Measurements from ENCODE around the gene PTCH2. TPM values are rescaled to one million over a fixed set of nuclear protein-coding genes. Genes with fewer than 3 reads are reported as not detected.

Gene PTCH2
- total RNA-seq = not detected in 2 replicates

GRCh38 chr1:44842862-44843655 lies at the start of gene PTCH2:
Gene PTCH2, minus strand, starts transcription at chr1:44843253. Its CDS starts 321 bp downstream, at chr1:44842932.

GRCh38 chr1:44808063-44808937 lies 34.8 kb downstream of the PTCH2 start, which contains the start of gene BTBD19:
Gene BTBD19, plus strand, starts transcription at chr1:44808523. Its CDS starts 298 bp downstream, at chr1:44808821.

GRCh38 chr1:44806704-44807363 lies 36.2 kb downstream of the PTCH2 start, which contains the start of gene DYNLT4:
Gene DYNLT4, minus strand, starts transcription at chr1:44807351. Its CDS starts 683 bp downstream, at chr1:44806668.

GRCh38 chr1:44799770-44800584 lies 43.1 kb downstream of the PTCH2 start, which contains the start of gene PLK3:
Gene PLK3, plus strand, starts transcription at chr1:44800377. Its CDS starts 87 bp downstream, at chr1:44800464.

GRCh38 chr1:44788120-44788860 lies 54.8 kb downstream of the PTCH2 start, which contains the start of gene BEST4:
Gene BEST4, minus strand, starts transcription at chr1:44788170. Its CDS starts 465 bp downstream, at chr1:44787705.

GRCh38 chr1:44775078-44775929 lies 67.7 kb downstream of the PTCH2 start, which contains the start of gene RPS8:
Gene RPS8, plus strand, starts transcription at chr1:44775540. Its CDS starts 57 bp downstream, at chr1:44775597.

Other genes starting within 250 kb of the PTCH2 start
- 3.7 and 10.2 TPM in 2 replicates for gene TMEM53, start 168.8 kb downstream of the PTCH2 start, total RNA-seq
- gene ARMH1, start 168.5 kb downstream of the PTCH2 start, total RNA-seq = not detected in 2 replicates
- not detected in 2 replicates for gene RNU5D-1, start 112.1 kb downstream of the PTCH2 start, total RNA-seq
- 16.5 and 56.2 TPM in 2 replicates for gene KIF2C, start 103.4 kb downstream of the PTCH2 start, total RNA-seq
- 2,787 and 3,108 TPM in 2 replicates for gene RPS8, start 67.7 kb downstream of the PTCH2 start, total RNA-seq
- gene BEST4, start 55.1 kb downstream of the PTCH2 start, total RNA-seq = 0.16 TPM in 1 of 2 replicates, not detected in the other
- gene PLK3, start 42.9 kb downstream of the PTCH2 start, total RNA-seq = 34.4 and 75.1 TPM in 2 replicates
- gene DYNLT4, start 35.9 kb downstream of the PTCH2 start, total RNA-seq = 2.7 TPM in 1 of 2 replicates, not detected in the other
- 1.2 and 6.2 TPM in 2 replicates for gene BTBD19, start 34.7 kb downstream of the PTCH2 start, total RNA-seq
- 26.6 and 42.1 TPM in 2 replicates for gene EIF2B3, start 143.3 kb upstream of the PTCH2 start, total RNA-seq
- 18.4 and 22.0 TPM in 2 replicates for gene HECTD3, start 168.1 kb upstream of the PTCH2 start, total RNA-seq
- 107 and 124 TPM in 2 replicates for gene UROD, start 169.0 kb upstream of the PTCH2 start, total RNA-seq